ENCODE measurements around the gene CABP5. TPM values are rescaled to one million over a fixed set of nuclear protein-coding genes. Genes with fewer than 3 reads are reported as not detected.

Gene CABP5
- total and polyA plus RNA-seq, 10 of the 15 experiments (the other 5 are each of a cell fraction or from before 2014, with no cell fraction given): not detected

- H3K4me1 ChIP-seq (ENCODE audit: control insufficient read depth, insufficient read depth, low read length): no peaks in the 10 kb centered on the region
- BruUV-seq (replicated peaks): no TSS peak
- no peak for TF ChIP-seq SMC3 (IDR thresholded peaks at IDR 0.05; ENCODE audit: borderline replicate concordance, low read length)
- TF ChIP-seq WRNIP1 (IDR thresholded peaks at IDR 0.05; ENCODE audit: borderline replicate concordance, low read depth, low read length): no peak
- no peak for TF ChIP-seq EP300 (IDR thresholded peaks at IDR 0.05; ENCODE audit: borderline replicate concordance in 1 of 2, control insufficient read depth in 1 of 2, low read depth in 2 of 2, low read length in 2 of 2)
- TF ChIP-seq BHLHE40 (IDR thresholded peaks at IDR 0.05; ENCODE audit: borderline replicate concordance in 1 of 2, low read depth in 2 of 2, low read length in 1 of 2): no peak
- TF ChIP-seq NRF1 (conservative IDR thresholded peaks at IDR 0.05; ENCODE audit: low read depth, low read length): no peak
- WGBS (ENCODE audit: insufficient coverage, insufficient replicate concordance, low lambda C conversion rate, missing lambda C conversion rate): 50% methylated on average over 10 of the region's 10 CpGs
- H3K79me2 ChIP-seq (ENCODE audit: control insufficient read depth, insufficient read depth, low read length): no peaks in the 10 kb centered on the region
- ChIA-PET RAD21 (ENCODE audit: unreplicated experiment) (no interaction called here), SMC1A (ENCODE audit: uncharacterized antibody, unreplicated experiment) (no interaction called here), CTCF (no interaction called here), POLR2A (no interaction called here)
- ATAC-seq (no peak), DNase-seq (ENCODE audit: low read depth, low spot score) (no peak), FAIRE-seq (no peak)
- no peak overlapping the region for H2AFZ ChIP-seq (ENCODE audit: control insufficient read depth, low read depth, low read length)
- no peaks in the 10 kb centered on the region for H3K9me3 ChIP-seq (replicated peaks; ENCODE audit: control insufficient read depth, insufficient read depth, low read length)
- no peaks in the 10 kb centered on the region for H4K20me1 ChIP-seq (ENCODE audit: control insufficient read depth, insufficient read depth)
- H3K27ac ChIP-seq (ENCODE audit: control insufficient read depth, insufficient read depth): no peak overlapping the region
- no peak overlapping the region for H3K9ac ChIP-seq (ENCODE audit: control insufficient read depth, insufficient read depth, low read length)
- in situ Hi-C loops (cut with MboI): no loop called here
- no peak overlapping the region for H3K4me3 ChIP-seq
- intact Hi-C loops (cut with micrococcal nuclease; ENCODE audit: unreplicated experiment): no loop called here
- no peaks in the 10 kb centered on the region for H3K36me3 ChIP-seq (ENCODE audit: control insufficient read depth in 2 of 2, insufficient read depth in 2 of 2, low read length in 1 of 2)
- H3K4me2 ChIP-seq (ENCODE audit: control insufficient read depth, insufficient read depth): no peak overlapping the region
- no peaks in the 10 kb centered on the region for H3K27me3 ChIP-seq (replicated peaks in 1 of 2; ENCODE audit: control insufficient read depth in 2 of 2, insufficient read depth in 2 of 2, low read length in 1 of 2)
Measured at GRCh38 chr19:47991191-47991808, 52.6 kb downstream of the CABP5 start.

Other genes starting within 250 kb of the CABP5 start
Only the 7 nearest of the 11 such genes appear.
- not detected in 2 replicates for gene TPRX2, start 184.8 kb downstream of the CABP5 start, total RNA-seq (2014; rRNA removed)
- gene TPRX2, start 184.8 kb downstream of the CABP5 start, total RNA-seq (2014; rRNA removed; fragmentation: Illumina TruSeq; extraction: Trizol): not detected in 2 replicates
- not detected in 2 replicates for gene TPRX2, start 184.8 kb downstream of the CABP5 start, total RNA-seq (2021)
- gene TPRX2, start 184.8 kb downstream of the CABP5 start, polyA plus RNA-seq (2011; rRNA removed): not detected in 2 replicates
- gene TPRX2, start 184.8 kb downstream of the CABP5 start, polyA plus RNA-seq (2014; fragmentation: Illumina TruSeq; extraction: Trizol): not detected in 2 replicates
- gene TPRX2, start 184.8 kb downstream of the CABP5 start, polyA plus RNA-seq (2014; fragmentation: Nextera tagmentation; extraction: Ambion mirVana): not detected
- gene TPRX2, start 184.8 kb downstream of the CABP5 start, polyA plus RNA-seq (2014; rRNA removed): not detected in 2 replicates
- not detected for gene TPRX2, start 184.8 kb downstream of the CABP5 start, polyA plus RNA-seq (2016; fragmentation: Nextera tagmentation; extraction: Ambion mirVana)
- not detected in 2 replicates for gene SULT2A1, start 157.8 kb downstream of the CABP5 start, total RNA-seq (2014; rRNA removed)
- gene SULT2A1, start 157.8 kb downstream of the CABP5 start, total RNA-seq (2014; rRNA removed; fragmentation: Illumina TruSeq; extraction: Trizol): not detected in 2 replicates
- 0.13 and 0.16 TPM in 2 replicates for gene SULT2A1, start 157.8 kb downstream of the CABP5 start, total RNA-seq (2021)
- gene SULT2A1, start 157.8 kb downstream of the CABP5 start, polyA plus RNA-seq (2011; rRNA removed): not detected in 2 replicates
- not detected in 2 replicates for gene SULT2A1, start 157.8 kb downstream of the CABP5 start, polyA plus RNA-seq (2014; fragmentation: Illumina TruSeq; extraction: Trizol)
- gene SULT2A1, start 157.8 kb downstream of the CABP5 start, polyA plus RNA-seq (2014; fragmentation: Nextera tagmentation; extraction: Ambion mirVana): not detected
- gene SULT2A1, start 157.8 kb downstream of the CABP5 start, polyA plus RNA-seq (2014; rRNA removed): not detected in 2 replicates
- not detected for gene SULT2A1, start 157.8 kb downstream of the CABP5 start, polyA plus RNA-seq (2016; fragmentation: Nextera tagmentation; extraction: Ambion mirVana)
- gene BSPH1, start 51.9 kb downstream of the CABP5 start, total RNA-seq (2014; rRNA removed): not detected in 2 replicates
- gene BSPH1, start 51.9 kb downstream of the CABP5 start, total RNA-seq (2014; rRNA removed; fragmentation: Illumina TruSeq; extraction: Trizol): not detected in 2 replicates
- gene BSPH1, start 51.9 kb downstream of the CABP5 start, total RNA-seq (2021): not detected in 2 replicates
- gene BSPH1, start 51.9 kb downstream of the CABP5 start, polyA plus RNA-seq (2011; rRNA removed): not detected in 2 replicates
- gene BSPH1, start 51.9 kb downstream of the CABP5 start, polyA plus RNA-seq (2014; fragmentation: Illumina TruSeq; extraction: Trizol): not detected in 2 replicates
- gene BSPH1, start 51.9 kb downstream of the CABP5 start, polyA plus RNA-seq (2014; fragmentation: Nextera tagmentation; extraction: Ambion mirVana): not detected
- not detected in 2 replicates for gene BSPH1, start 51.9 kb downstream of the CABP5 start, polyA plus RNA-seq (2014; rRNA removed)
- not detected for gene BSPH1, start 51.9 kb downstream of the CABP5 start, polyA plus RNA-seq (2016; fragmentation: Nextera tagmentation; extraction: Ambion mirVana)
- not detected in 2 replicates for gene ELSPBP1, start 49.4 kb downstream of the CABP5 start, total RNA-seq (2014; rRNA removed)
- gene ELSPBP1, start 49.4 kb downstream of the CABP5 start, total RNA-seq (2014; rRNA removed; fragmentation: Illumina TruSeq; extraction: Trizol): not detected in 2 replicates
- not detected in 2 replicates for gene ELSPBP1, start 49.4 kb downstream of the CABP5 start, total RNA-seq (2021)
- gene ELSPBP1, start 49.4 kb downstream of the CABP5 start, polyA plus RNA-seq (2011; rRNA removed): not detected in 2 replicates
- not detected in 2 replicates for gene ELSPBP1, start 49.4 kb downstream of the CABP5 start, polyA plus RNA-seq (2014; fragmentation: Illumina TruSeq; extraction: Trizol)
- gene ELSPBP1, start 49.4 kb downstream of the CABP5 start, polyA plus RNA-seq (2014; fragmentation: Nextera tagmentation; extraction: Ambion mirVana): not detected
- not detected in 2 replicates for gene ELSPBP1, start 49.4 kb downstream of the CABP5 start, polyA plus RNA-seq (2014; rRNA removed)
- not detected for gene ELSPBP1, start 49.4 kb downstream of the CABP5 start, polyA plus RNA-seq (2016; fragmentation: Nextera tagmentation; extraction: Ambion mirVana)
- gene PLA2G4C, start 66.7 kb upstream of the CABP5 start, total RNA-seq (2014; rRNA removed): 1.1 and 1.3 TPM in 2 replicates
- gene PLA2G4C, start 66.7 kb upstream of the CABP5 start, total RNA-seq (2014; rRNA removed; fragmentation: Illumina TruSeq; extraction: Trizol): 1.1 and 2.4 TPM in 2 replicates
- gene PLA2G4C, start 66.7 kb upstream of the CABP5 start, total RNA-seq (2021): 2.3 and 2.7 TPM in 2 replicates
- gene PLA2G4C, start 66.7 kb upstream of the CABP5 start, polyA plus RNA-seq (2011; rRNA removed): 3.6 and 5.6 TPM in 2 replicates
- 0.35 and 1.1 TPM in 2 replicates for gene PLA2G4C, start 66.7 kb upstream of the CABP5 start, polyA plus RNA-seq (2014; fragmentation: Illumina TruSeq; extraction: Trizol)
- gene PLA2G4C, start 66.7 kb upstream of the CABP5 start, polyA plus RNA-seq (2014; fragmentation: Nextera tagmentation; extraction: Ambion mirVana): under 1 TPM; 0.53 to 0.64 TPM
- gene PLA2G4C, start 66.7 kb upstream of the CABP5 start, polyA plus RNA-seq (2014; rRNA removed): 1.0 and 1.4 TPM in 2 replicates
- 1 to 10 TPM in 1 of 2 experiments, under 1 TPM in 1; 0.92 to 2.2 TPM for gene PLA2G4C, start 66.7 kb upstream of the CABP5 start, polyA plus RNA-seq (2016; fragmentation: Nextera tagmentation; extraction: Ambion mirVana)
- 94.4 and 95.6 TPM in 2 replicates for gene LIG1, start 126.3 kb upstream of the CABP5 start, total RNA-seq (2014; rRNA removed)
- 57.8 and 64.0 TPM in 2 replicates for gene LIG1, start 126.3 kb upstream of the CABP5 start, total RNA-seq (2014; rRNA removed; fragmentation: Illumina TruSeq; extraction: Trizol)
- 92.4 and 111 TPM in 2 replicates for gene LIG1, start 126.3 kb upstream of the CABP5 start, total RNA-seq (2021)
- 44.9 and 63.8 TPM in 2 replicates for gene LIG1, start 126.3 kb upstream of the CABP5 start, polyA plus RNA-seq (2011; rRNA removed)
- gene LIG1, start 126.3 kb upstream of the CABP5 start, polyA plus RNA-seq (2014; fragmentation: Illumina TruSeq; extraction: Trizol): 47.8 and 70.8 TPM in 2 replicates
- 10 to 100 TPM in 1 of 2 experiments, 1 to 10 TPM in 1; 7.8 to 31.6 TPM for gene LIG1, start 126.3 kb upstream of the CABP5 start, polyA plus RNA-seq (2014; fragmentation: Nextera tagmentation; extraction: Ambion mirVana)
- gene LIG1, start 126.3 kb upstream of the CABP5 start, polyA plus RNA-seq (2014; rRNA removed): 76.7 and 101 TPM in 2 replicates
- 100 to 1,000 TPM; 112 to 117 TPM for gene LIG1, start 126.3 kb upstream of the CABP5 start, polyA plus RNA-seq (2016; fragmentation: Nextera tagmentation; extraction: Ambion mirVana)
- gene ZSWIM9, start 126.6 kb upstream of the CABP5 start, total RNA-seq (2014; rRNA removed): 1.8 TPM in 2 replicates
- 0.76 and 1.2 TPM in 2 replicates for gene ZSWIM9, start 126.6 kb upstream of the CABP5 start, total RNA-seq (2014; rRNA removed; fragmentation: Illumina TruSeq; extraction: Trizol)
- 5.7 and 6.2 TPM in 2 replicates for gene ZSWIM9, start 126.6 kb upstream of the CABP5 start, total RNA-seq (2021)
- gene ZSWIM9, start 126.6 kb upstream of the CABP5 start, polyA plus RNA-seq (2011; rRNA removed): 0.35 and 0.50 TPM in 2 replicates
- 0.92 and 1.4 TPM in 2 replicates for gene ZSWIM9, start 126.6 kb upstream of the CABP5 start, polyA plus RNA-seq (2014; fragmentation: Illumina TruSeq; extraction: Trizol)
- gene ZSWIM9, start 126.6 kb upstream of the CABP5 start, polyA plus RNA-seq (2014; fragmentation: Nextera tagmentation; extraction: Ambion mirVana): under 1 TPM in 1 of 2 experiments, not detected in 1; 0.29 TPM
- 2.4 and 3.4 TPM in 2 replicates for gene ZSWIM9, start 126.6 kb upstream of the CABP5 start, polyA plus RNA-seq (2014; rRNA removed)
- gene ZSWIM9, start 126.6 kb upstream of the CABP5 start, polyA plus RNA-seq (2016; fragmentation: Nextera tagmentation; extraction: Ambion mirVana): 1 to 10 TPM; 1.2 to 1.7 TPM

Measured in GM12878 (cell line).